Fibroblast of peridontal ligament (primary cell): ENCODE measurements around the gene GNB3.

Source experiments
- DNase-seq: peaks from one replicate; pipeline ENCODE4 v3.0.0-alpha.2; 2010; ENCODE audit errors: extremely low read depth

Gene GNB3

DNA sequence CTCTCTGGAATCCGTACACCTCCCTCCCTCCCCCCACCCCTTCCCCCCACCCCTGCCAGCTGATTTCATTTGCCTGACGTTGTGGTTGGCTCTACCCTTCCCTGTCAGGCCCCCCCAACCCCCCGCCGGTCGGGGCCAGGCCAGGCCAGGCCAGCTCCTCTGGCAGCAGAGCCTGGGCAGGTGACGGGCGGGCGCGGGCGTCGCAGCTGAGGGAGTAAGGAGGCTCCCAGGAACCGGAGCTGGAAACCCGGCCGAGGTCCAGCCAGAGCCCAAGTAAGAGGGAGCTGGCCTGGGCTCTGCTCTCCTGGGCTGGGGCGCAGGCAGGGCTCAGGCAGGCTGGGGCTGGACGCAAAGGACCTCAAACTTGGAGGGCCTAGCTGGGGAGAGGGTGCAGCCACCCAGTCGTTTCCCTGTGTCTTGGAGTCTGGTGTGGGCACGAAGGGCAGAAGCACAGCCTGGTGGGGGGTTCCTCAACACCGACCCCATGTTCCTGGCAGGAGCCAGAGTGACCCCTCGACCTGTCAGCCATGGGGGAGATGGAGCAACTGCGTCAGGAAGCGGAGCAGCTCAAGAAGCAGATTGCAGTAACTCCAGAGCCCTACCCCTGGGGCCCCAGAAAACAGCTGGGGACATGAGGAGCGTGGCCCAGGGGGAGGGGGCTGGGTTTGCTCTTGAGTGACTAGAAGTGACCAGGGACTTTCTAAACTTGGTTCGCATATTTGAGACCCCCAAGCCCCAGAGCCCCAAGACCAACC, at the start of gene GNB3:
Gene GNB3, plus strand, starts transcription at position 165 of the 755 bp plus-strand sequence. Its CDS starts 363 bp downstream, at position 528.
- DNase-seq, result no peak

DNA sequence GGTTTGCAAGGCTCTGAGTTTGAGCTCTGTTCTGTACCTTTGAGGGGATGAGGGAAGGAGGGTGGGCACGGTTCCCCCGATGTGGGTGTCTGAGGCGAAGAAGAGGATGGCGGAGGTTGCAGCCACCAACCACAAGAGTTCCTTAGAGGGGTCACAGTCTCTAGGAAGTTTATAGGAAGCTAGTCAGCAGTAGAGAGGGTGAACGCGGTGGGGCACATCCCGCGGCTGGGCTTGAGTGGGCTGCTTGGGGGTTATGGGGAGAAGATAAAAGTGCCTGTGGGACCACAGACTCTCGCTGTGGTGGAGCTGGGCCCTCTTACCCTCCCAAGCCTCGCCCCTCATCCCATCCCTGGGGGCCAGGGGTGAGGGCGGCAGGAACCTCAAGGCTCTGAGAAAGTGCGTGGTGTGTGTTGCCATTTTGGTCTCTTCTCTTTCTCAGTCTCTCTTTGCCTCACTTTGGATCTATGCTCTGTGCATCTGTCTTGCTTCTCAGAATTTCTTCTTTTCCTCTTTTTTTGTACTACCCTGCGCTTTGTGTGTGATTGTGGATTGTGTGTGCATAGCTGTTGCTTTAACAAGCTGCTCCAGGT, 48.7 kb upstream of the GNB3 start:
- no peak for DNase-seq

DNA sequence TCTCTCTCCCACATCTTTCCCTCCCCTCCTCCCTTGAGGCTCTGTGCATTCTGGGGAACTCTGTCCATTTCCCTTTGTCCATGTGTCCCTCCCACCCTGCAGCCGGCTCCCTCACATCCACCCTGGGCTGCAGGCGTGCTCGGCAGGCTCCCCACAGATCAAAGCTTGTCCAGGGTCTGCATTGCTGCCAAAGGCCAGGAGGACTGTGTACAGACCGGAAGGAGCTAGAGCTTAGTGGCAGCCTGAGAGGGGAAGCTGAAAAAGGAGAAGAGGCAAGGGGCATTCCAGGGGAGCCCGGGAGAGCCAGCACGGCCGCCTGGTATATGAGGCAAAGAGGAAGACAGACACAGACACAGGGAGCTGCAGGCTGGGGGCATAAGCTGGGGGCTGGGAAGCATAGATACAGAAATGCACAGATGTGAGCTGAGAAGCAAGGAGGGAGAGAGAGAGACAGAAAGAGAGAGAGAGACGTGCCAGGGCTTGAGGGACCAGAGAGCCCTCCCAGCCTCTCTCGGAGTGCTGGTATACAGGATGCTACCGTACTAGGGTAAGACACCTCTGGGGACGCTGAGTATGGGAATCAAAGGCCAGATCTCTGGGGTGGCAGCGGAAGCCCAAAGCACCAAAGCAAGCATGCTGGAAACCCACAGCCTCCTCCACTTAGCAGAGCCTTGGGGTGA, 48.1 kb upstream of the GNB3 start:
- DNase-seq, result no peak

DNA sequence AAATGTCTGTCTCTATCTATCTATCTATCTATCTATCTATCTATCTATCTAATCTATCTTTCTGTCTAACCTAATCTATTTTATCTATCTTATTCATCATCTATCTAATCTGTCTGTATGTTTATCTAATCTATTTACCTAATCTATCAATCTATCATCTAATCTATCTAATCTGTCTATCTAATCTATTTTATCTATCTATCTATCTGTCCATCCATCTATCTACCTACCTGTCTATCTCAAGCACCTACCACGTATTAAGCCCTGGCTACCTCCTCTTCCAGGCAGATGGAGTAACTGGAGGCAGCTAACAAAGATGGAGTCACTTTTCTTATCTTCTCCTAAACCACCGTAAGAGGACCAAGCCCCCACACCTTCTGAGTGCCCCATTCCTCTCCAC, 45.6 kb upstream of the GNB3 start:
- no peak for DNase-seq

DNA sequence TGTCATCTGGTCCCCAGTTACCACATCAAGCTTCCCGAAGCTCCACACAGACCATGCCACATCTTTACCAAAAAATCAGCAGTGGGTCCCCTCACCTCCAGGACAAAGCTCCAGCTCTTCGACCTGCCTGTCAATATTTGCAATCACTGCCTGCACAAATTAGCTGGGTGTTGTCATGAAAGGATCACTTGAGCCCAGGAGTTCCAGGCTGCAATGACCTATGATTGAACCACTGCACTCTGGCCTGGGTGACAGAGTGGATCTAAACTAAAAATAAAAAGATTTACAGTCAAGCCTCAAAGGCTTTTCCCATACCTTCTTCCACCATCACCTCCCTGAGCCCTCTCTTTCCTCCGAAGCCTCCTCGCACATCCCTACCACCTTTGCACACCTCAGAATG, 44.1 kb upstream of the GNB3 start:
- DNase-seq, result no peak

DNA sequence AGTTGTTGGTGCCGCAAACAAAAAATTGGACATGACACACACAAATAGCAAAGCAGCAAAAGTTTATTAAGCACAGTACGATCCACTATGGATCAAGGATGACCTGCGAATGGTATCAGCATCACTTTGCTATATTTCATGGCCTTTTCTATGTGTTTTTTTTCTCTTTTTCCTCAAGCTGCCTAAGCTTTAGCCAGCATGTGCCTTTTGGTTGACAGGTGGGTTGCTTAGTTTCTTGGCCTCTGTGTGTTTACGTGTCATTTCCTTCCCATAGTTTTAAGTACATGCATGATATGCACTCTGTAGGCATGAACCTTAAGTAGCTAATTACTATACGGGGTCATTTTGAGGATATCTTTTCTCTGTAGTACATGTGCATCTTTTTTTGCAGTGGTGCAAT, 41.6 kb upstream of the GNB3 start:
- DNase-seq, result no peak

DNA sequence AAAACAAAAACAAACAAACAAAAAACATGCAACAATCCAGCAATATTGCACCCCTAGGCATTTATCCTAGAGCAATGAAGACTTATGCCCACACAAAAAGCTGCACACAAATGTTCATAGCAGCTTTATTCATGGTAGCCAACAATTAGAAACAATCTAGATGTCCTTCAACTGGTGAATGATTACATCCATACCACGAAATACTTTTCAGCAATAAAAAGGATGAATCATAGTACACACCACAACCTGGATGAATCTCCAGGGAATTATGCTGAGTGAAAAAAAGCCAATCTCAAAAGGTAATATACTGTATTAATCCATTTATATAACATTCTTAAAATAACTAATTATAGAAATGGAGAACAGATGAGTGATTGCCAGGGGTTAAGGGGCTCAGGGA, 33.6 kb upstream of the GNB3 start:
- DNase-seq, result no peak

DNA sequence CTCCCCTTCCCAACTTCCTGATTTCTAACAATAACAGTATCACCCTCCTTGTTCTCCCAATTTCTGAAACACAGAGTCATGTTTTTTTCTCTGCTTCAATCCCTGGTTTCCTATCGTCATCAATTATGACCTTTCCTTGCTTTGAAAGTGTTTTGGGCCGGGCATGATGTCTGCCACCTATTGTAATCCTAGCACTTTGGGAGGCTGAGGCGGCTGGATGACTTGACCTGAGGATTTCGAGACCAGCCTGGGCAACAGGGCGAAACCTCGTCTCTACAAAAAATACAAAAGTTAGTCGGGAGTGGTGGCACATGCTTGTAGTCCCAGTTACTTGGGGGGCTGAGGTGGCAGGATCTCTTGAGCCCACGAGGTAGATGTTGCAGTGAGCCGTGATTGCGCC, 31.7 kb upstream of the GNB3 start:
- no peak for DNase-seq

DNA sequence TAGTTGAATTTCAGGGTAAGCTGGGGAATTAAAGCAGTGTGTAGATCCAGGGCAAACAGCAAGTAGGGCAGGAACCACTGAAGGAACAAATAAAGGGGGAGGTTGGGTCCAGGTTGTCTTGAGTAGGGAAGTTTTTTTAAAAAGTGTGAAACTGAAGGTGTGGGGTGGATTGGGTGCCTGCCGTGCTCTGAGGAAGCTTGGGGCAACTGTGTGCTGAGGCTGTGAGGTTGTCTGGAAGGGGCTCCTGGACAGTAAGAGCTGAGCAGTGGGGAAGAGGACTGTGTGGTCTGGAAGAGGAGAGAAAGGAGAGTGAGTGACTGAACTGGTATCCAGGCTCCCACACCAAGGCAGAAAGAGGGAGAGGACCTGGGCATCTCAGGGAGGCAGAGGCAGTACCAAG, 30.0 kb upstream of the GNB3 start:
- DNase-seq, result no peak

DNA sequence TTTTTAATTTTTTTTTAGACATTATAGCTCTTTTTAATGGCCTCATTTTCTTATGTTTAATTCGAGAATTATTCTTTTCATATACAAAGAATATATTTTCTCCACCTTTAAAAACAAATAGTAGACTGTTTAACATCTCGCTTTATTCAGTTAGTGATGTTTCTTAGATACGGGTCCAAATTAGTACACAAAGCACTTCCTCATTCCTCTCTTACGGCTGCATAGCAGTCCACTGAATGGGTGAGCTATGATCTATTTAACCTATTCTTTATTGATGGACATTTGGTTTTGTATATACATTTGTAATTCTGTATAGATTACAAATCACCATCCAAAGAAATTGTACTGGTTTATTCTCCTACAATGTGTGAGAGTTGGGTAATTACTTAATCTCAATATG, 27.4 kb upstream of the GNB3 start:
- DNase-seq, result no peak

DNA sequence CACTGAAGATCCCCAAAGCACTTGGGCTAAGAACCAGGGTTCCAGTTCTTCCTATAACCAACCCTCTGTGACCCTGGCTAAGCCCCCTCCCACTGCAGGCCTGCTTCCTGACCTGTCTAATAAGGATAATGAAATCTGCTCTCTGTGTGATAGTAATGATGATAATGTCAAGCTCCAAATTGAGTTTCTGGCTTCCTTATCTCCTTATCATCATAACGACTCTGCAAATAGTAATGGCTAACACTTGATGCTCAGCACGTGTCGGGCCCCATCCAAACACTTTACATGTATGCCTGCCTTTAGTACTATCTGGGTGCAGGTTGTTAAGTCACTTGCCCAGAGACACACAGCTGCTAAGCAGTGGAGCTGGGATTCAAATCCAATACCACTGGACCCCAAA, 24.1 kb upstream of the GNB3 start:
- no peak for DNase-seq

DNA sequence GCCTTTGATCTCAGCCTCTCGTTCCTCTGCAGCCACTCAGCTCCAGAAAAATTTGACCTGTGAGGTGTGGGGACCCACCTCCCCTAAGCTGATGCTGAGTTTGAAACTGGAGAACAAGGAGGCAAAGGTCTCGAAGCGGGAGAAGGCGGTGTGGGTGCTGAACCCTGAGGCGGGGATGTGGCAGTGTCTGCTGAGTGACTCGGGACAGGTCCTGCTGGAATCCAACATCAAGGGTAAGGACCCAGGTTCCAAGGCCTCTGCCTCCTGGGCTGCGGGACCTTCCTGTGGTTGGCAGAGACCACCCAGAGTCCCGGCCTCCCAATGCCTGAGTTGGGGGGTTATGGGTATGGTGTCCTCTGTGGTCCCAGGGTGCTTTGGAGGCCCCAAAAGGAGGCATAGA, 23.6 kb upstream of the GNB3 start:
- no peak for DNase-seq

DNA sequence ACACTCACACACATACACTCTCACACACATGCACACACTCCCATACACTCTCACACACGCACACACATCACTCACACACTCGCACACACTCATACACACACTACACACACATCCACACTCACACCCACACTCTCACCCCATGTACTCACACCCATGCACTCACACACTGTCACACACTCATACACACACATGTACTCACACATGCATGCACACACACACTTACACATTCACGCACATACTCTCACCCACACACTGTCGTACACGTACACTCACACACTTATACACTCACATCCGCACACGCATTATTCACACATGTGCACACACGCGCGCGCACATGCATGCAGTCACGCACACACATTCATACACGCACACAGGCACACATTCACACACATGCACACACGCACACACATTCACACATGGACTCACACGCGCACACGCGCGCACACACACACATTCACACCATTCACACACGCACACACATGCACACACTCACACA, 23.0 kb upstream of the GNB3 start:
- no peak for DNase-seq

DNA sequence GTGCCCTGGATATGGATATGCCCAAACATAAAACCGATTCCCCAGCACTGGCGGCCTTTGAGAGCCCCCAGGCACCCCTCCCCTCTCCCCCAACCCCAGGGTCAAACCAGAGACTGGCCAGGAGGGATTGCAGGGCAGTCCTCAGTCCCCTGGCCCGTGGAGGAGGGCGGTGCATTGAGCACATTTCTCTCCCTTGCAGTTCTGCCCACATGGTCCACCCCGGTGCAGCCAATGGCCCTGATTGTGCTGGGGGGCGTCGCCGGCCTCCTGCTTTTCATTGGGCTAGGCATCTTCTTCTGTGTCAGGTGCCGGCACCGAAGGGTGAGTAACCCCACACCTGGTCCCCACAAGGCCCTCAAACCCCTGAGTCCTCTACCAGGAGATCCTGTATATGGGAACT, 22.5 kb upstream of the GNB3 start:
- DNase-seq, result no peak

DNA sequence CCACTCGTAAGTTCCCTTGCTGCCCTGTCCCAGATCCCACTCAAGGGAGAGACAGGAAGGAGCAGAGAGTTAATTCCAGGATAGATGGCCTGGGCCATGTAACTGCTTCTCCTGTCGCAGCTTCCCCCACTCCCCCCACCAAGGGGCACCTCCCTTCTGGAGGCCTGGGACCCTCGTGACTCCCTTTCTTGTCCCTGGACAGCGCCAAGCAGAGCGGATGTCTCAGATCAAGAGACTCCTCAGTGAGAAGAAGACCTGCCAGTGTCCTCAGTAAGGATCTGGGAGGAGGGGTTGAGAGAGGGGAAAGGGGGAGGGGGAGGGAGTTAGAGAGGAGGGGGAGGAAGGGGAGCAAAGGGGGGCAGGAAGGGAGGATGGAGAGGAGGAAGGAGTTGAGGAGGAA, 22.1 kb upstream of the GNB3 start:
- no peak for DNase-seq

DNA sequence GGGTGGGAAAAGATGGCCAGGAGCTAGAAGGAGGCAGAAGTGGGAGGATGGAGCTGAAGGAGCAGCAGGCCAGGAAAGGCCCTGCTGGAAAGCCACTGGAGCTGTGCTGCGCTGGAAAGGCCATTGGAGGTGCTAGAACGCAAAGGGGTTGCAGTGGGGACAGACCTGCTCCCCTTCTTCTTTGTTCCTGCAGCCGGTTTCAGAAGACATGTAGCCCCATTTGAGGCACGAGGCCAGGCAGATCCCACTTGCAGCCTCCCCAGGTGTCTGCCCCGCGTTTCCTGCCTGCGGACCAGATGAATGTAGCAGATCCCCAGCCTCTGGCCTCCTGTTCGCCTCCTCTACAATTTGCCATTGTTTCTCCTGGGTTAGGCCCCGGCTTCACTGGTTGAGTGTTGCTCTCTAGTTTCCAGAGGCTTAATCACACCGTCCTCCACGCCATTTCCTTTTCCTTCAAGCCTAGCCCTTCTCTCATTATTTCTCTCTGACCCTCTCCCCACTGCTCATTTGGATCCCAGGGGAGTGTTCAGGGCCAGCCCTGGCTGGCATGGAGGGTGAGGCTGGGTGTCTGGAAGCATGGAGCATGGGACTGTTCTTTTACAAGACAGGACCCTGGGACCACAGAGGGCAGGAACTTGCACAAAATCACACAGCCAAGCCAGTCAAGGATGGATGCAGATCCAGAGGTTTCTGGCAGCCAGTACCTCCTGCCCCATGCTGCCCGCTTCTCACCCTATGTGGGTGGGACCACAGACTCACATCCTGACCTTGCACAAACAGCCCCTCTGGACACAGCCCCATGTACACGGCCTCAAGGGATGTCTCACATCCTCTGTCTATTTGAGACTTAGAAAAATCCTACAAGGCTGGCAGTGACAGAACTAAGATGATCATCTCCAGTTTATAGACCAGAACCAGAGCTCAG, 21.4 kb upstream of the GNB3 start:
- DNase-seq, result no peak

DNA sequence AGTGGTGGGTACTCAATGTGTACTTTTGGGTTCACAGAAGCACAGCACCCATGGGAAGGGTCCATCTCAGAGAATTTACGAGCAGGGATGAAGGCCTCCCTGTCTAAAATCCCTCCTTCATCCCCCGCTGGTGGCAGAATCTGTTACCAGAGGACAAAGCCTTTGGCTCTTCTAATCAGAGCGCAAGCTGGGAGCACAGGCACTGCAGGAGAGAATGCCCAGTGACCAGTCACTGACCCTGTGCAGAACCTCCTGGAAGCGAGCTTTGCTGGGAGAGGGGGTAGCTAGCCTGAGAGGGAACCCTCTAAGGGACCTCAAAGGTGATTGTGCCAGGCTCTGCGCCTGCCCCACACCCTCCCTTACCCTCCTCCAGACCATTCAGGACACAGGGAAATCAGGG, 20.6 kb upstream of the GNB3 start:
- DNase-seq, result no peak

DNA sequence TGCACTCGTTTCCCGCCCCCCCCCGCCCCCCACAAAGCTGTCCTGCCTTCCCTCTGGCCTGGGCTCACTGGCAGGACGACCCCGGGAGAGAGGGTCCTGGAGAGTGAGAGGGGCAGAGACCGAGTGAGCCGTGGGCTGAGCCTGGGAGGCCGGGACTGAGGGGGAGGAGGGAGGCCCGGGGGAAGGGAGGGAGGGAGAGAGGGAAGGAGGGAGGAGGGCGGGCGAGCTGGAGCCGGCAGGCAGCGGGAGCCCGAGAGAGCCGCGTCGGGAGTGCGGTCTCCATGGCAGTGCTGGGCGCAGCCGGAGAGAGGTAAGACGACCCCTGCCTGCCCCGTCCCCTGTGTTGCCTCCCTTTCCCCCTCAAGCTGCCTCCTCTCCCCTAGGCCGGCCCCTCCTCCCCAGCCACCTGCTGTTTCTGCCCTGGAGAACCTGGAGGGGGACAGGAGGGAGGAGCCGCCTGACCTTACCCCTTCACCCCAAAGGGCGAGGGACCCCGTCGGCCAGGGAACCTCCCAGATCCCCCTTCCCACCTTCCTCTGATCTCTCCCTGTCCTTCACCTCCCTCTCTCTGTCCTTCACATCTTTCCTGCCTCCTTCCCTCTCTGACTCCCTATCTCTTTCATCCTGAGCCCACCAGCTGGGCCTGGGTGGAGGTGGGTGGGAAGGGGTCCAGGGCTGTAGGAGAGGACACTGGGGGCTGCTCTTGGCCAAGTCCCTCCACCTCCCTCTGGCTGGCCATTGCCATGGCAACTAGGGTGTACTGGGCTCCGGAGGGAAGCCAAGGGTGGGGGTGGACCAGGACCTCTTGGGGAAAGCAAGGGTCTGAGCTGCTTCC, 18.9 kb upstream of the GNB3 start, which contains the start of gene GPR162:
Gene GPR162, plus strand, starts transcription at position 231 of the 835 bp plus-strand sequence. CDS start 2,078 bp downstream, outside the sequence.
- peak; percentile 31 for DNase-seq

DNA sequence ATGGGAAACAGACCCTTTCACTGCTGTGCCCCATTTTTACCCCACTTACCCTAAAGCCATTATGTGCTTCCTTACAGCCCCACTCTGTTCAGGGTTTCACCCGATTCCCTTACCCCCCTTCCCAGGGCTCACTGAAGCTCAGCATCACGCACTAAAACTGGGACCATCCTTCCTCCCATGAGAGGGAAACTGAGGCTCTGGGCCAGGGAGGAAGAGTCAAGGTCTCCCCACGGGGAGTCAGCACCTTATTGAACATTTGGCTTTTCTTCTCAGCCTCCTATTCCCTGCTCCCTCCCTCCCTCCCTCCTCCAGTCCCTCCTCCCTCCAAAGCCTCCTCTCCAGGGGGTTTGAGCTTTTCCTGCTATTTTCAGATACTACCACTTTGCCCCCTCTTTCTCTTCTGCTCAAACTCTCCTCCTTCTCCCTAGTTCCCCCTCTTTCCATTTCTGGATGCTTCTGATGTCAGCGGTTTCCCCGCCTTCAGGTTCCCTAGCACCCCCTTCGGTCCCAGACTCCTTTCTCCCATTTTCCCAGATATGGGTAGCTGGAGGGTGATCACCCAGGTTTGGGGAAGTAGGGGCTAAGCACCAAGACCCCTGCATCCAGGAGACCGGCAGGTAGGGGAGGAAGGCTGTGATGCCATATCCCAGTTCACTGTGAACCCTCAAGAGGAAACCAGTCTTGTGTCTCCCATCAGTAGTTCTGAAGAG, 18.1 kb upstream of the GNB3 start:
- DNase-seq, result no peak
